GM18505 (cell line): ENCODE data around the gene CMIP.

Experiments used
- ATAC-seq: cut with Tn5 transposase; IDR thresholded peaks from one replicate; pipeline ENCODE4 v1.9.1; 2021; ENCODE audit not compliant: unreplicated experiment
- POLR2A ChIP-seq: IDR thresholded peaks from 4 replicates; pipeline ENCODE4 v1.6.1; 2011; ENCODE audit warnings: borderline replicate concordance; ENCODE audit not compliant: insufficient read depth, insufficient read length; ENCODE audit errors: extremely low read depth

Gene CMIP

GRCh38 chr16:81468269-81468902, 23.8 kb downstream of the CMIP start:
- no peak for TF ChIP-seq POLR2A
- no peak for ATAC-seq

GRCh38 chr16:81469183-81469677, 24.6 kb downstream of the CMIP start:
- no peak for TF ChIP-seq POLR2A
- no peak for ATAC-seq

- peak; percentile 87 for ATAC-seq
- TF ChIP-seq POLR2A: no peak
Measured at GRCh38 chr16:81469710-81470535, 25.3 kb downstream of the CMIP start.

- ATAC-seq: no peak
- TF ChIP-seq POLR2A: no peak
Measured at GRCh38 chr16:81470796-81471636, 26.4 kb downstream of the CMIP start.

- no peak for ATAC-seq
- TF ChIP-seq POLR2A: no peak
Measured at GRCh38 chr16:81471882-81472281, 27.3 kb downstream of the CMIP start.

- no peak for TF ChIP-seq POLR2A
- ATAC-seq: no peak
Measured at GRCh38 chr16:81472391-81472790, 27.8 kb downstream of the CMIP start.

GRCh38 chr16:81473066-81473488, 28.5 kb downstream of the CMIP start:
- TF ChIP-seq POLR2A: no peak
- no peak for ATAC-seq

- ATAC-seq: no peak
- TF ChIP-seq POLR2A: no peak
Measured at GRCh38 chr16:81473558-81473957, 28.9 kb downstream of the CMIP start.

- no peak for ATAC-seq
- no peak for TF ChIP-seq POLR2A
Measured at GRCh38 chr16:81473969-81474959, 29.7 kb downstream of the CMIP start.

GRCh38 chr16:81477697-81478693, 33.4 kb downstream of the CMIP start:
- TF ChIP-seq POLR2A: no peak
- ATAC-seq: no peak

- ATAC-seq: peak; percentile 56
- TF ChIP-seq POLR2A: peak; percentile 35
Measured at GRCh38 chr16:81478876-81479511, 34.4 kb downstream of the CMIP start.
